Left ventricle myocardium inferior (tissue), 1 donor: Measurements from ENCODE around the gene EPHB1. TPM values are rescaled to one million over a fixed set of nuclear protein-coding genes. Genes with fewer than 3 reads are reported as not detected.

Experiments
- DNase-seq: peaks from one replicate; pipeline ENCODE4 v3.0.0-alpha.2; 2020
- H3K27ac ChIP-seq: fragments of 200-600 bp; replicated peaks from 2 replicates; pipeline ENCODE4 v1.8.0; 2021
- H3K27me3 ChIP-seq: fragments of 200-600 bp; 2 replicates; pipeline ENCODE4 v1.8.0; 2021; ENCODE audit warnings: low read depth
- H3K36me3 ChIP-seq: fragments of 200-600 bp; 2 replicates; pipeline ENCODE4 v1.8.0; 2021
- H3K4me1 ChIP-seq: fragments of 200-600 bp; 2 replicates; pipeline ENCODE4 v1.8.0; 2021
- H3K4me3 ChIP-seq: fragments of 200-600 bp; 2 replicates; pipeline ENCODE4 v1.8.0; 2021; ENCODE audit warnings: mild to moderate bottlenecking, moderate library complexity
- H3K9me3 ChIP-seq: fragments of 200-600 bp; replicated peaks from 2 replicates; pipeline ENCODE4 v1.8.0; 2021
- intact Hi-C: fragments of 100-400 bp; cut with micrococcal nuclease; formaldehyde crosslinking; loops from one replicate; pipeline ENCODE4 v1.11.0; 2022
- total RNA-seq: library from RNA; stranded (reverse); fragmentation: NEBNext Ultra II Directional; extraction: Animal tissue kit (Norgen Biotek cat#: 25700); gene quantifications from one replicate; pipeline ENCODE4 v1.2.1, GENCODE V29; 2021
- TF ChIP-seq, protein P1 (sequence below): fragments of 200-600 bp; IDR thresholded peaks from 2 replicates; pipeline ENCODE4 v1.8.0; 2021; ENCODE audit warnings: antibody characterized with exemption, mild to moderate bottlenecking, borderline replicate concordance
- donor health status: DM: no; HTN: yes; CAD: no; lungs with severe emphysema.

The EPHB1 gene
- total RNA-seq, 1 donor from 2014 or later, result 1.3 TPM

DNA sequence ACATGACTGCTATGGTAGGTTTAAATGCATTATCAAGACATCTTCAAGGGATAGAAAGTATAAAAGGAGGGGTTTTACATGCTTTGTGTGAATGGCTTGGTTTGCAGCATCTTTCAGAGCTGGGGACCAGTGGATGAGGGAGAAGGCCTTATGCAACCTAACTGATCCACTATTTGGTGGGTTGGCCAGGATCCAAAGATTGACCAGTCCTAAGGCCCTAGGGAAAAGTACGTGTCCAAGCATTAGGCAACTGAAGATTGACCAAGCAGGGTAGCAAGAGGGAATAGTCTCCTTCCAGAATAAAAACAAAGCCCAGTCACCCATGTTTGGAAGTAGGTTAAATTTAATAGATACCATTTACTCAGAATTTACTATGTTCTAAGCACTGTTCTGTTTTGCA is 509.3 kb downstream of the EPHB1 start:
- Histone ChIP-seq H3K27ac (no peak overlapping the region), H3K4me3 (no peak overlapping the region), H3K36me3 (no peaks in the 10 kb centered on the region), H3K27me3 (peaks cover 20% of the 10 kb centered on the region), H3K9me3 (peaks cover 12% of the 10 kb centered on the region), H3K4me1 (no peaks in the 10 kb centered on the region)
- TF ChIP-seq, protein P1, sequence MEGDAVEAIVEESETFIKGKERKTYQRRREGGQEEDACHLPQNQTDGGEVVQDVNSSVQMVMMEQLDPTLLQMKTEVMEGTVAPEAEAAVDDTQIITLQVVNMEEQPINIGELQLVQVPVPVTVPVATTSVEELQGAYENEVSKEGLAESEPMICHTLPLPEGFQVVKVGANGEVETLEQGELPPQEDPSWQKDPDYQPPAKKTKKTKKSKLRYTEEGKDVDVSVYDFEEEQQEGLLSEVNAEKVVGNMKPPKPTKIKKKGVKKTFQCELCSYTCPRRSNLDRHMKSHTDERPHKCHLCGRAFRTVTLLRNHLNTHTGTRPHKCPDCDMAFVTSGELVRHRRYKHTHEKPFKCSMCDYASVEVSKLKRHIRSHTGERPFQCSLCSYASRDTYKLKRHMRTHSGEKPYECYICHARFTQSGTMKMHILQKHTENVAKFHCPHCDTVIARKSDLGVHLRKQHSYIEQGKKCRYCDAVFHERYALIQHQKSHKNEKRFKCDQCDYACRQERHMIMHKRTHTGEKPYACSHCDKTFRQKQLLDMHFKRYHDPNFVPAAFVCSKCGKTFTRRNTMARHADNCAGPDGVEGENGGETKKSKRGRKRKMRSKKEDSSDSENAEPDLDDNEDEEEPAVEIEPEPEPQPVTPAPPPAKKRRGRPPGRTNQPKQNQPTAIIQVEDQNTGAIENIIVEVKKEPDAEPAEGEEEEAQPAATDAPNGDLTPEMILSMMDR, result no peak
- no peak for DNase-seq
- intact Hi-C loops, result no loop called here

Other genes starting within 250 kb of the EPHB1 start
- gene KY, start 144.2 kb upstream of the EPHB1 start, total RNA-seq, result 12.1 TPM